Right atrium auricular region (tissue), 2 donors: ENCODE data around the gene WDR62. TPM values are rescaled to one million over a fixed set of nuclear protein-coding genes. Genes with fewer than 3 reads are reported as not detected.

Experiments used
- DNase-seq: peaks from one replicate; pipeline ENCODE4 v3.0.0-alpha.2; 2019; ENCODE audit warnings: low spot score
- H3K27ac ChIP-seq, 2 donors: fragments of 200-600 bp; sonication (generic); 1 replicate in 1 of 2; 2 replicates in 1 of 2; pipeline ENCODE4 v1.5.1; 2016 to 2019
- H3K27me3 ChIP-seq, 2 donors: fragments of 200-600 bp; sonication (generic); one replicate each; pipeline versions ENCODE4 v1.5.1 to v1.6.0; 2017 to 2019
- H3K36me3 ChIP-seq: fragments of 200-600 bp; sonication (generic); one replicate; pipeline ENCODE4 v1.5.1; 2016
- H3K4me1 ChIP-seq, 2 donors: fragments of 200-600 bp; sonication (generic); one replicate each; pipeline versions ENCODE4 v1.5.1 to v1.6.0; 2017 to 2019
- H3K4me3 ChIP-seq, 2 donors: fragments of 200-600 bp; sonication (generic); 1 replicate in 1 of 2; 2 replicates in 1 of 2; pipeline ENCODE4 v1.5.1; 2017 to 2019; ENCODE audit warnings: mild to moderate bottlenecking in 1 of 2, moderate library complexity in 1 of 2
- H3K9me3 ChIP-seq, 2 donors: fragments of 200-600 bp; sonication (generic); one replicate each; pipeline ENCODE4 v1.5.1; 2019
- CTCF ChIP-seq, 2 donors: fragments of 200-600 bp; sonication (generic); IDR thresholded peaks; one replicate each; pipeline ENCODE4 v1.5.1; 2019; ENCODE audit warnings: antibody characterized with exemption in 2 of 2
- total RNA-seq, 2 donors: library from RNA; depleted of rRNA; stranded (reverse); fragments of >200 nt; gene quantifications; one replicate each; pipeline ENCODE4 v1.1.0, GENCODE V29; 2016

The WDR62 gene
- total RNA-seq, 2 donors from 2014 or later, result 0.75 to 10.6 TPM

- peaks cover 0 to 7% of the 10 kb centered on the region in 2 donors for H3K4me1 ChIP-seq
- no peak for DNase-seq
- no peaks in the 10 kb centered on the region for H3K27me3 ChIP-seq
- H3K9me3 ChIP-seq, result no peaks in the 10 kb centered on the region
- no peaks in the 10 kb centered on the region for H3K36me3 ChIP-seq
- no peak overlapping the region for H3K27ac ChIP-seq
- TF ChIP-seq CTCF (IDR thresholded peaks at IDR 0.05), result no peak
- no peak overlapping the region for H3K4me3 ChIP-seq
These were observed 51.7 kb downstream of the WDR62 start for GRCh38 chr19:36106441-36106840.

GRCh38 chr19:36106991-36107390 is 52.3 kb downstream of the WDR62 start:
- H3K27me3 ChIP-seq, result no peaks in the 10 kb centered on the region
- TF ChIP-seq CTCF (IDR thresholded peaks at IDR 0.05), result no peak
- H3K27ac ChIP-seq, result no peak overlapping the region
- no peaks in the 10 kb centered on the region for H3K36me3 ChIP-seq
- no peaks in the 10 kb centered on the region for H3K9me3 ChIP-seq
- no peak overlapping the region for H3K4me3 ChIP-seq
- peaks cover 0 to 1% of the 10 kb centered on the region in 2 donors for H3K4me1 ChIP-seq
- DNase-seq, result no peak

- H3K4me3 ChIP-seq, result no peak overlapping the region
- no peaks in the 10 kb centered on the region for H3K27me3 ChIP-seq
- no peak overlapping the region for H3K27ac ChIP-seq
- no peak for TF ChIP-seq CTCF (IDR thresholded peaks at IDR 0.05)
- peaks cover 16% of the 10 kb centered on the region for H3K36me3 ChIP-seq
- peaks cover 0 to 6% of the 10 kb centered on the region in 2 donors for H3K4me1 ChIP-seq
- H3K9me3 ChIP-seq, result no peaks in the 10 kb centered on the region
- no peak for DNase-seq
These were observed 54.0 kb downstream of the WDR62 start for GRCh38 chr19:36108684-36109083.

- Histone ChIP-seq H3K4me1 (peaks cover 0 to 11% of the 10 kb centered on the region in 2 donors), H3K4me3 (no peak within 1 kb of the TSS), H3K9me3 (no peaks in the 10 kb centered on the region), H3K27ac (no peak within 1 kb of the TSS), H3K27me3 (no peaks in the 10 kb centered on the region), H3K36me3 (peaks cover 16% of the 10 kb centered on the region)
- DNase-seq, result no peak
- TF ChIP-seq CTCF (IDR thresholded peaks at IDR 0.05), result no peak
These were observed 55.9 kb downstream of the WDR62 start, which contains the start of gene OVOL3 for GRCh38 chr19:36110487-36111199. OVOL3 (plus strand) TSS chr19:36111143; CDS start chr19:36111203, 60 bp downstream.

- Histone ChIP-seq H3K4me1 (peaks cover 0 to 16% of the 10 kb centered on the region in 2 donors), H3K9me3 (no peaks in the 10 kb centered on the region), H3K36me3 (peaks cover 16% of the 10 kb centered on the region), H3K27ac (no peak overlapping the region), H3K4me3 (no peak overlapping the region), H3K27me3 (no peaks in the 10 kb centered on the region)
- TF ChIP-seq CTCF (IDR thresholded peaks at IDR 0.05), result no peak
- no peak for DNase-seq
These were observed 56.5 kb downstream of the WDR62 start for GRCh38 chr19:36111200-36111539.

- no peaks in the 10 kb centered on the region for H3K27me3 ChIP-seq
- no peak for TF ChIP-seq CTCF (IDR thresholded peaks at IDR 0.05)
- H3K36me3 ChIP-seq, result peaks cover 25% of the 10 kb centered on the region
These were observed 58.0 kb downstream of the WDR62 start for GRCh38 chr19:36112678-36113077.

More at GRCh38 chr19:36112678-36113077, 58.0 kb downstream of the WDR62 start:
- H3K27ac ChIP-seq, result no peak overlapping the region
- no peak overlapping the region for H3K4me3 ChIP-seq
- no peaks in the 10 kb centered on the region for H3K9me3 ChIP-seq
- DNase-seq, result no peak
- peaks cover 0 to 23% of the 10 kb centered on the region in 2 donors for H3K4me1 ChIP-seq
